Transverse colon (tissue), 3 donors: ENCODE measurements around the gene DCP2.

ENCODE experiments used
- CTCF ChIP-seq, 5 experiments: fragments of 200-600 bp in 3 of 5; fragments of 450-650 bp in 2 of 5; sonication (generic) in 3 of 5; IDR thresholded peaks; 1 replicate in 2 of 5; 2 replicates in 3 of 5; pipeline ENCODE4 v1.5.1; 2016 to 2017; ENCODE audit warnings: antibody characterized with exemption in 5 of 5, inconsistent platforms in 3 of 5, mild to moderate bottlenecking in 2 of 5, moderate library complexity in 1 of 5
- EP300 ChIP-seq: sonication (generic); formaldehyde crosslinking; IDR thresholded peaks from one replicate; pipeline ENCODE4 v1.6.1; 2017; ENCODE audit warnings: antibody characterized with exemption, low read depth

- TF ChIP-seq CTCF (IDR thresholded peaks at IDR 0.05), result no peak
- no peak for TF ChIP-seq EP300
Observed at GRCh38 chr5:113047234-113047633, 70.6 kb downstream of the DCP2 start.
